Cardiac muscle cell (in vitro differentiated cells and primary cell): ENCODE measurements around the gene ARHGEF33. TPM values are rescaled to one million over a fixed set of nuclear protein-coding genes. Genes with fewer than 3 reads are reported as not detected.
"Not testable (repeated sequence)": the region's sequence is repeated elsewhere in the genome, so short reads cannot be mapped to it uniquely, and the experiment has no call there.

ENCODE experiments used
- DNase-seq, 2 donors: peaks; one replicate each; pipeline versions ENCODE4 v3.0.0 to v3.0.0-alpha.2; 2010 to 2017; ENCODE audit warnings: low read depth in 1 of 2, low spot score in 1 of 2
- H3K27ac ChIP-seq: fragments of 200-600 bp; sonication (generic); 2 replicates; pipeline ENCODE4 v1.5.1; 2016
- H3K27me3 ChIP-seq: fragments of 200-600 bp; sonication (generic); 2 replicates; pipeline ENCODE4 v1.6.0; 2016; ENCODE audit warnings: control low read depth
- H3K36me3 ChIP-seq: fragments of 200-600 bp; sonication (generic); 2 replicates; pipeline ENCODE4 v1.5.1; 2016; ENCODE audit warnings: control low read depth
- H3K4me1 ChIP-seq: fragments of 200-600 bp; sonication (generic); 2 replicates; pipeline ENCODE4 v1.8.1; 2017; ENCODE audit warnings: low read depth, mild to moderate bottlenecking, mixed run types
- H3K4me3 ChIP-seq: fragments of 200-600 bp; sonication (generic); 2 replicates; pipeline ENCODE4 v1.5.1; 2016; ENCODE audit warnings: mild to moderate bottlenecking
- H3K9me3 ChIP-seq: fragments of 200-600 bp; sonication (generic); 2 replicates; pipeline ENCODE4 v1.5.1; 2017; ENCODE audit warnings: low read depth, mild to moderate bottlenecking, control low read depth
- CTCF ChIP-seq: IDR thresholded peaks from 2 replicates; pipeline ENCODE4 v1.5.1; 2012; ENCODE audit warnings: low read depth, mild to moderate bottlenecking, low read length
- polyA plus RNA-seq: library from polyadenylated mRNA; unstranded; fragments of >200 nt; fragmentation: Nextera tagmentation; extraction: Ambion mirVana; gene quantifications from 2 replicates; pipeline ENCODE4 v1.2.1, GENCODE V29; 2016
- total RNA-seq: library from RNA; depleted of rRNA; stranded (reverse); fragments of >200 nt; gene quantifications from 2 replicates; pipeline ENCODE4 v1.2.3, GENCODE V29; 2016

Gene ARHGEF33
- total and polyA plus RNA-seq, 2 experiments from 2014 or later: 1.0 TPM

DNA sequence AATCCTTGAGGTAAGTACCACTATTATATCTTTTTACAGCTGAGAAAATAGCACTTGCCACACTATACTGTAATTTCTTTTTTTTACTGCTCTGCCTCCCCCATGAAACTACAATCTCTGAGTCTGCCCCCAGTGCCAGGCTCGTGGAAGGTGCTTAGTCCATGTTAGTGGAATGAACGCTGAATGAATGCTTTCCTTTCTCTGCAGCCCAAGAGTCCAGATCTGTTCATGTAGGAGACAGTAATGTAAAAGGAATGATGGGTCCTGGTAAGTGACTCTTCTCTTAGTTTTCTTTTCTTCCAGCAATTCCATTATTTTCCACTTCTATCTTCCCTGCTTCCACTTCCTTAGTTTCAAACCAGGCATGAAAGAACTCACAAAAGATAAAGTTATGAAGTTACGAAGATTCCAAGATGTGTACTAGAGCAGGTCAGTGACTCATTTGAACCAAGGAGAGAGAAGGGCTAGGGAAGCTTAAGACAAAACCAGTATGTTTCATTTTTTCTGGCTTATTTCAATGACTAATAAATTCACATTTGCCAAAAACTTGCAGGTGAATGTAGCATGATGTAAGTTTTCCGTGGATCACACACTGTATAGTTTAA, 46.0 kb downstream of the ARHGEF33 start:
- Histone ChIP-seq H3K4me3 (no peak overlapping the region), H3K9me3 (no peaks in the 10 kb centered on the region), H3K4me1 (peaks cover 11% of the 10 kb centered on the region), H3K27ac (no peak overlapping the region), H3K36me3 (no peaks in the 10 kb centered on the region), H3K27me3 (no peaks in the 10 kb centered on the region)
- DNase-seq: peak in 1 of 2 donors; percentile 27
- TF ChIP-seq CTCF: no peak

- H3K4me3 ChIP-seq, DNase-seq, H3K9me3 ChIP-seq, H3K27ac ChIP-seq, H3K36me3 ChIP-seq, H3K27me3 ChIP-seq: not testable (repeated sequence)
- H3K4me1 ChIP-seq: peaks cover 11% of the 10 kb centered on the region
These were observed 46.8 kb downstream of the ARHGEF33 start for GRCh38 chr2:38936516-38936915.

- Histone ChIP-seq H3K27me3 (no peaks in the 10 kb centered on the region), H3K27ac (no peak overlapping the region), H3K4me1 (peaks cover 9% of the 10 kb centered on the region), H3K9me3 (no peaks in the 10 kb centered on the region), H3K4me3 (no peak overlapping the region), H3K36me3 (no peaks in the 10 kb centered on the region)
- TF ChIP-seq CTCF: no peak
- DNase-seq: no peak
These were observed 47.9 kb downstream of the ARHGEF33 start for GRCh38 chr2:38937548-38937947.

GRCh38 chr2:38940746-38941145, 51.1 kb downstream of the ARHGEF33 start:
- no peak for TF ChIP-seq CTCF
- H3K4me3 ChIP-seq: no peak overlapping the region
- no peaks in the 10 kb centered on the region for H3K27me3 ChIP-seq
- H3K27ac ChIP-seq: no peak overlapping the region
- no peak for DNase-seq
- H3K36me3 ChIP-seq: no peaks in the 10 kb centered on the region
- no peaks in the 10 kb centered on the region for H3K9me3 ChIP-seq
- H3K4me1 ChIP-seq: peaks cover 5% of the 10 kb centered on the region

DNA sequence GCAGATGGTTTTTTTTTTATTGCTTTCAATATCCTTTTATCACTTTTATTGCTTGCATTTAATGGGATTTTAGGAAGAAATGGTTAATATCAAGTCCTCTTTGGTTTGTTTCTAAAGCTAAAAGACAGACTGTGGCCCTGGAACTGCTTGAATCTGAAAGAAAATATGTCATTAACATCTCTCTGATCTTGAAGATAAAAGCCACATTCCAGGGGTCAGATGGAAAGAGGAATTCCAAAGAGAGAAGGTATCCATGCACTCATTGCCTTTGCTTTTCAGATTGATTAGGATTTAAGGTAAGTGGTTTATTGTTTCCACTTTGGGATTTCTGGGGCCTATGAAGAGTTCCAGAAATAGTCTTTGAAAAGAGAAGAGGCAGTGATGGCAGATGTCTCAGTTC, 54.1 kb downstream of the ARHGEF33 start:
- Histone ChIP-seq H3K9me3 (no peaks in the 10 kb centered on the region), H3K27me3 (no peaks in the 10 kb centered on the region), H3K4me1 (peaks cover 5% of the 10 kb centered on the region), H3K36me3 (no peaks in the 10 kb centered on the region), H3K4me3 (no peak overlapping the region), H3K27ac (no peak overlapping the region)
- TF ChIP-seq CTCF: no peak
- DNase-seq: no peak

- DNase-seq: no peak
- Histone ChIP-seq H3K27ac (no peak overlapping the region), H3K4me3 (no peak overlapping the region), H3K9me3 (no peaks in the 10 kb centered on the region), H3K27me3 (no peaks in the 10 kb centered on the region), H3K36me3 (no peaks in the 10 kb centered on the region), H3K4me1 (peaks cover 5% of the 10 kb centered on the region)
- no peak for TF ChIP-seq CTCF
These were observed 55.7 kb downstream of the ARHGEF33 start for GRCh38 chr2:38945372-38945771.
